NCI-H460 (cell line): ENCODE measurements around the gene SLC2A1. TPM values are rescaled to one million over a fixed set of nuclear protein-coding genes. Genes with fewer than 3 reads are reported as not detected.

ENCODE experiments used
- DNase-seq: peaks from one replicate; pipeline ENCODE4 v3.0.0-alpha.2; 2016; ENCODE audit warnings: low read depth; ENCODE audit errors: extremely low read depth
- polyA plus RNA-seq: library from polyadenylated mRNA; depleted of rRNA; stranded (reverse); fragments of >200 nt; gene quantifications from 2 replicates; pipeline ENCODE4 v1.2.3, GENCODE V29; 2014; cell fraction: nucleus; rRNA removed
- total RNA-seq: library from RNA; depleted of rRNA; stranded (reverse); fragments of >200 nt; shearing (Covaris generic); gene quantifications from 2 replicates; pipeline ENCODE4 v1.2.3, GENCODE V29; 2014; rRNA removed

The SLC2A1 gene
- total RNA-seq: 129 and 170 TPM in 2 replicates
- 382 and 424 TPM in 2 replicates for polyA plus RNA-seq

GRCh38 chr1:42958488-42959319 is at the start of gene SLC2A1:
Gene SLC2A1, minus strand, starts transcription at chr1:42958868. Its CDS starts 217 bp downstream, at chr1:42958651.
- DNase-seq: peak; percentile 87

GRCh38 chr1:43007377-43008114 is 48.9 kb upstream of the SLC2A1 start:
- no peak for DNase-seq

- no peak for DNase-seq
Measured at GRCh38 chr1:43005460-43006361, 47.0 kb upstream of the SLC2A1 start.

GRCh38 chr1:43004587-43005459 is 46.2 kb upstream of the SLC2A1 start:
- no peak for DNase-seq

GRCh38 chr1:43002766-43003165 is 44.1 kb upstream of the SLC2A1 start:
- no peak for DNase-seq

- no peak for DNase-seq
Measured at GRCh38 chr1:43002116-43002515, 43.4 kb upstream of the SLC2A1 start.

GRCh38 chr1:43001434-43001833 is 42.8 kb upstream of the SLC2A1 start:
- no peak for DNase-seq

GRCh38 chr1:43000271-43000670 is 41.6 kb upstream of the SLC2A1 start:
- DNase-seq: no peak

GRCh38 chr1:42999308-42999707 is 40.6 kb upstream of the SLC2A1 start:
- no peak for DNase-seq

- no peak for DNase-seq
Measured at GRCh38 chr1:42998386-42998785, 39.7 kb upstream of the SLC2A1 start.

- DNase-seq: no peak
Measured at GRCh38 chr1:42996384-42996970, 37.8 kb upstream of the SLC2A1 start.

- no peak for DNase-seq
Measured at GRCh38 chr1:42993502-42994136, 35.0 kb upstream of the SLC2A1 start.

- DNase-seq: no peak
Measured at GRCh38 chr1:42992054-42992571, 33.4 kb upstream of the SLC2A1 start.

GRCh38 chr1:42990757-42991346 is 32.2 kb upstream of the SLC2A1 start:
- DNase-seq: no peak

- DNase-seq: no peak
Measured at GRCh38 chr1:42983693-42984092, 25.0 kb upstream of the SLC2A1 start.

GRCh38 chr1:42983253-42983652 is 24.6 kb upstream of the SLC2A1 start:
- DNase-seq: no peak

- DNase-seq: no peak
Measured at GRCh38 chr1:42982641-42983040, 24.0 kb upstream of the SLC2A1 start.

- no peak for DNase-seq
Measured at GRCh38 chr1:42981871-42982270, 23.2 kb upstream of the SLC2A1 start.
